ENCODE measurements around the gene RBM12. TPM values are rescaled to one million over a fixed set of nuclear protein-coding genes. Genes with fewer than 3 reads are reported as not detected.

RBM12 gene
- polyA plus RNA-seq, 3 donors from 2014 or later, result 14.7 to 32.9 (median 18.7) TPM

DNA sequence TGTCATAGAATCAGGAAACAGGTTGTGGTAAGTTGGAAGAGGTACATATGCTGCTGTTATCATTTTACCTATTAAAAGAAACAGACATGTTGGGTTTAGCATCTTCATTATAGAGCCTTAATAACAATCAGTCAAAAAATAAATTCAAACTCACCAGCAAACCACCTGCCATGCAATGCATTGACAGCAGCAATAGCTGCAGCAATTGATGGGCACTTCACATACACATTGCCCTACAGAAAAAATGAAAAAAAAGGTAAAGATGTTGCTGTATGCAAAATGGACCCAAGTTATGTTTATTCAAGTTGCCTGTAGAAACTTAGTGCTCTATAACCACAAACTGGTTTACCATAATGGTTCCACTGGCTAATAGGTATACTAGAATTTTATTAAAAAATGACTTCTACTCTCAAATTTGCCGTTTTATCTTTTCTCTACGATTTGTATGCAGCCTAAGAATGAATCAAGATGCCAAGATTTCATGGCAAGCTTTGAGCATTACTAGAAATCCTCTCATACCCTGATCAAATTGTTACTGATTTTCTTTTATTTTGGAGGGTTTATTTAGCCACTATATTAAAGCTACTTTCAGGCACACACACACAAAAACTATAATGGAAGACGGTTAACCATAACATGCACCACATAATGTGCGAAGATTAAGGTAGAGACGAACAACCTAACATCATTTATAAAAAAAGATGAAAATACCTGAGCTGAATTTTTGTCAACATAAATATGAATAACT is 40.0 kb upstream of the RBM12 start:
- Mint-ChIP-seq H3K4me1 (peaks cover 30 to 69% of the 10 kb centered on the region in 2 donors), H3K4me3 (no peak overlapping the region), H3K9me3 (no peaks in the 10 kb centered on the region), H3K36me3 (peaks cover 17 to 43% (median 36%) of the 10 kb centered on the region in 3 donors), H3K27ac (peak overlapping the region in 5 of 6 donors; percentile 9 to 73 (median 35)), H3K27me3 (ENCODE audit: low read depth in 3 of 3) (peaks cover 15 to 57% (median 47%) of the 10 kb centered on the region in 3 donors)
- DNase-seq, result peak in 1 of 3 donors; percentile 4

DNA sequence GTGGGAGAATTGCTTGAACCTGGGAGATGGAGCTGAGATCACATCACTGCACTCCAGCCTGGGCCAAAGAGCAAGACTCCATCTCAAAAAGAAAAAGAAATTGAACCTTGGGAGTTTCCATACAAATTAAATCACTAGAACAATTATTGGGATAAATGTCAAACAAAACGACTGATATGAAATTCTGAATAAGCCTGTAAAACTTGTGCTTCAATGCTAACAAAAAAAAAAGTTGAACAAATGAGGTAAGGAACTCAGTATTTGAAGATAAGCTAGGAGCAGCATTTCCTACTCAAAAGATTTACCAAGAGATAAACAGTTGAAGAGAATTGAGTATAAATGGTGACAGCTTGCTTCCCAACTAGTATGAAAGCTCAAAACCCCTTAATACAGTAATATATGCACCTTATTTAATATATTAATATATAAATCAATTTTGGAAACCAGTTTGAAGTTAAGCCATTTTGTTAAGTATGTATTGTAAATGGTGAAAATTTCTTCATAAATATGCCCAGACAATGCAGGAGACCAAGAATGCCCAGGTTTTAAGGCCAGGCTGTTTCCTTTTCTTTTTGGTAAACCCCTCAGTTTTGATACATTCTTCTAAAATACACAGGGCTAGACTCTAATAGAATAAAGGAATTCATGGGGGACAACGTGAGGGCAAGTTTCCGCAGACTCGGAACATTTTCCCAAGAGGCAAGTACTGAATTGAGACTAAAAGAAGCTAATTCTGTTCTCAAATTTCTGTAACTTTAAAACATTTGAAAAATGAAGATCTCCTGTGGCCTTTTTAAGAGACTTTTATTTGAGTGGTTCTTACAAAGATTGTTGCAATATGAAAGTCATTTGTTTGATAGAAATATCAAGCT is 38.4 kb upstream of the RBM12 start:
- peaks cover 17 to 64% (median 54%) of the 10 kb centered on the region in 3 donors for H3K27me3 Mint-ChIP-seq (ENCODE audit: low read depth in 3 of 3)
- H3K27ac Mint-ChIP-seq, result peak overlapping the region; percentile 36 to 89 (median 78)
- H3K9me3 Mint-ChIP-seq, result no peaks in the 10 kb centered on the region

DNA sequence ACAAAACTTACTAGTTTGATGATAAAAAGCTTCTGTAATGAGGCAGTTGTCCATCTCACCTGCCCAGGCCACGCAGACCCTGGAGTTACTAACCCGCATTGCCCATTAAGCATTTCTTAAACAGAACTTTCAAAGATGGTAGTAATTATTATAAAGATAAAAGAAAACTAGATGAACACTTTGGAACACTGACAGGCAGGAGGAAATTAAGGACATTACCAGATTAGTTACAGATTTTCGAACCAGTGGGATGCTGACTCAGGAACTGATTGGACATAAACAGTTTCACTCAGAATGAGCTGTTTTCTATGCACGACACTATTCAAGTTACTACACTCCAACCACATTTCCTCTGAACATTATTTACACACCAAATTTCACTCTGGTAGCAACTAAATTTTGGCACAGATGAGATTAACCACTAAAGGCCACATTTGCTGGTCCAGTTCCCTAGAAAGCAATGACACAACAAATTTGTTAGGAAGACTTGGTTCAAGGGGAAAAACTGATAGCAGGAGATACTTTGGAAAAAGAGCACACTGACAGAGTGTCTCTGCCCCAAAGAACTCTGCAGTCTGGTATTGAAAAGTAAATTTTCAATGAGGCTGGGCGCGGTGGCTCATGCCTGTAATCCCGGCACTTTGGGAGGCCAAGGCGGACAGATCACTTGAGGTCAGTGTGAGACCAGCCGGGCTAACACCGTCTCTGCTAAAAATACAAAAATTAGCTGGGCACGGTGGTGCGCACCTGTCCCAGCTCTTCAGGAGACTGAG is 37.5 kb upstream of the RBM12 start:
- Mint-ChIP-seq H3K4me3 (peak overlapping the region in 4 of 5 donors; percentile 19 to 36 (median 26)), H3K27ac (peak overlapping the region; percentile 36 to 89 (median 74))
- peak in 2 of 3 donors; percentile 19 to 20 for DNase-seq

More for the DNA sequence above, 38.4 kb upstream of the RBM12 start:
- Mint-ChIP-seq H3K36me3 (peaks cover 17 to 36% (median 32%) of the 10 kb centered on the region in 3 donors), H3K4me3 (peak overlapping the region in 1 of 5 donors; percentile 9), H3K4me1 (peaks cover 30 to 64% of the 10 kb centered on the region in 2 donors)
- DNase-seq, result peak in 2 of 3 donors; percentile 9 to 14

DNA sequence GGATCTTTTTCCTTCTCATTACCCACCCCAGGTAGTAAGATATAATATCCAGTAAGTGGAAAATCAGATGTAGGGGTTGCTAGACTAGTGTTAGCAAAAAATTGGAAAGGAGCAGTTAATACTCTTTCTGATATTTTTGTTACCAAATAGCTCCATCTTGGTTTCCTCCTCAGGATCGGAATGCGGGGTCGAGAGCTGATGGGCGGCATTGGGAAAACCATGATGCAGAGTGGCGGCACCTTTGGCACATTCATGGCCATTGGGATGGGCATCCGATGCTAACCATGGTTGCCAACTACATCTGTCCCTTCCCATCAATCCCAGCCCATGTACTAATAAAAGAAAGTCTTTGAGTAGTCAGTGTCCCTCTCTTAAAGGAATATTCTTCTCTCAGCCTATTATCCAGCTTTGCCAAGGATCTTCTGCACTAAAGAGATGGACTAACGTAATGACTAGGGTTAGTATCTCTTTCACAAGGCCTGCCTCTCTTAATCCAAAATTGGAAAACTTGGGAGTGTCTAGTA is 36.0 kb upstream of the RBM12 start:
- H3K36me3 Mint-ChIP-seq, result peaks cover 11 to 33% (median 32%) of the 10 kb centered on the region in 3 donors
- DNase-seq, result peak in 1 of 3 donors; percentile 8
- H3K27ac Mint-ChIP-seq, result peak overlapping the region; percentile 93 to 97 (median 95)
- peaks cover 37 to 73% of the 10 kb centered on the region in 2 donors for H3K4me1 Mint-ChIP-seq
- peaks cover 15 to 58% (median 46%) of the 10 kb centered on the region in 3 donors for H3K27me3 Mint-ChIP-seq (ENCODE audit: low read depth in 3 of 3)
- H3K4me3 Mint-ChIP-seq, result peak overlapping the region; percentile 33 to 97 (median 89)
- no peaks in the 10 kb centered on the region for H3K9me3 Mint-ChIP-seq

More for the DNA sequence above, 37.5 kb upstream of the RBM12 start:
- Mint-ChIP-seq H3K9me3 (no peaks in the 10 kb centered on the region), H3K27me3 (ENCODE audit: low read depth in 3 of 3) (peaks cover 17 to 64% (median 52%) of the 10 kb centered on the region in 3 donors), H3K36me3 (peaks cover 17 to 36% (median 32%) of the 10 kb centered on the region in 3 donors), H3K4me1 (peaks cover 38 to 66% of the 10 kb centered on the region in 2 donors)

DNA sequence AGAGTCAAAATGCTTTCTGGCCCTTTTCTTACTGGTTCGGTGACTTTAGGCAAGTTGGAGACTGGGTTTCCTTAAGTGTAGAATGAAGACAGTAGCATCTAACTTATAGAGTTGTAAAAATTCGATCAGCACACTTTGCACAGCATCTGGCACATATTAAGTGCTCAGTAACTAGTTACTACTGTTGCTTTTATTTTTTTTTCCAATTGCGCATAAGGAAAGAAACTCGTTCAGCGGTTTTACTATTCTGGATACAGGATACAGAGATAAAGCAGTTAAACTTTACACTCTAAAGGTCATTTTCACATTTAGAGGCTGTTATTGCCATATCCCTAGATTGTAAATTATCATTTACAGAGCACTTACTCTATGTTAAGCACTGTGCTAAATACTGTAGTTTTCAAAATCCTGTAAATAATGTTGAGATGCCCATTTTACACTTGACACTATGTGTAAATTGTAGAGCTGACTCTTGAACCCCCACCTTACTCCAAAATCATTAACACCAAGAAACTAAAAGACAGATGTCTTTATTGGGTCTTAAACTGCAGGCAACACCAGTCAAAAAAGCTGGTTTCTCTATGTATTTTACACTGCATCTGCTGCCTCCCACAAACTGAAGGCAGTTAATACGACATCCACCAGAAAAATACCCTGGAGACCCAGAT is 35.4 kb upstream of the RBM12 start:
- H3K36me3 Mint-ChIP-seq, result peaks cover 11 to 36% (median 33%) of the 10 kb centered on the region in 3 donors
- peak in 1 of 3 donors; percentile 2 for DNase-seq
- no peaks in the 10 kb centered on the region for H3K9me3 Mint-ChIP-seq
- peak overlapping the region; percentile 89 to 97 (median 92) for H3K4me3 Mint-ChIP-seq
- peaks cover 37 to 72% of the 10 kb centered on the region in 2 donors for H3K4me1 Mint-ChIP-seq
- peaks cover 15 to 53% (median 45%) of the 10 kb centered on the region in 3 donors for H3K27me3 Mint-ChIP-seq (ENCODE audit: low read depth in 3 of 3)
- H3K27ac Mint-ChIP-seq, result peak overlapping the region; percentile 93 to 97 (median 95)

DNA sequence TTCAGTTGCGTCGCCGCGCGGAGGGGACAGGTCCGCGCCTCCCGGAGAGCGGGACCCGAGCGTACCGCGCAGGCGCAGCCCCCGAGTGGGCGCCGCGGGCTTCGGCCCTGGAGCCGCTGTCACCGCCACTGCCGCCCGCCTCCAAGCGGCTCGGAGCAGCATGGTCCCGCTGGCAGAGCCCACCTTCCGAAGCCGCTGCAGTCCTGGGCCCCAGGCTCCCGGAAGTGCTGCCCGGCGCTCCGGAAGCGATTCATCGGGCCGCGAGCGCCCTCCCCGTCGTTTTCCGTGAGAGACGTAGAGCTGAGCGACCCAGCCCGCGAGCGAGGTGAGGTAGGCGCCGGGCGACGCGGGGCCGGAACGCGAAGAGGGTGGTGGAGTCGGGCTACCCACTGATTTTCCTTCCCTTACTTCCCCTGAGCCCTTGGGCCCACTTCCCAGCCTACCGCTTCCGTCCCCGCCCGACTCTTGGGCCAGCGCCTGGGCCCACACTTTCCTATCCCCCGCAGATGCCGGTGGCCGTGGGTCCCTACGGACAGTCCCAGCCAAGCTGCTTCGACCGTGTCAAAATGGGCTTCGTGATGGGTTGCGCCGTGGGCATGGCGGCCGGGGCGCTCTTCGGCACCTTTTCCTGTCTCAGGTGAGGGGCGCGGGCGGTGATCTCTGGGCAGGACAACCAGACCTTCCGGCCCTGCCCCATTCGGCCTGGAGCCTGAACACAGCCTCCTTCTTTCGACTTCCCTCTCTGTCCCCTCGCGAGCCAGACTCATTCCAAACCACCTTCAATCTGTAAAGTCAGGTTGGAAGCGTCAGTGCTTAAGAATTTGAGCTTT is 34.6 kb upstream of the RBM12 start, which contains the start of the genes NFS1 and ROMO1:
TSS of gene NFS1 (minus strand) at position 226 of the 830 bp plus-strand sequence. CDS start at position 162, 64 bp downstream.
TSS of gene ROMO1 (plus strand) at position 279 of the 830 bp plus-strand sequence. CDS start at position 507, 228 bp downstream.
- H3K4me3 Mint-ChIP-seq, result peak within 1 kb of the TSS; percentile 89 to 97 (median 92)
- peak within 1 kb of the TSS; percentile 93 to 97 (median 95) for H3K27ac Mint-ChIP-seq
- no peaks in the 10 kb centered on the region for H3K9me3 Mint-ChIP-seq
- H3K4me1 Mint-ChIP-seq, result peaks cover 37 to 64% of the 10 kb centered on the region in 2 donors
- peaks cover 9 to 31% (median 26%) of the 10 kb centered on the region in 3 donors for H3K36me3 Mint-ChIP-seq
- H3K27me3 Mint-ChIP-seq (ENCODE audit: low read depth in 3 of 3), result peaks cover 15 to 53% (median 42%) of the 10 kb centered on the region in 3 donors
- peak; percentile 83 to 88 (median 84) for DNase-seq

DNA sequence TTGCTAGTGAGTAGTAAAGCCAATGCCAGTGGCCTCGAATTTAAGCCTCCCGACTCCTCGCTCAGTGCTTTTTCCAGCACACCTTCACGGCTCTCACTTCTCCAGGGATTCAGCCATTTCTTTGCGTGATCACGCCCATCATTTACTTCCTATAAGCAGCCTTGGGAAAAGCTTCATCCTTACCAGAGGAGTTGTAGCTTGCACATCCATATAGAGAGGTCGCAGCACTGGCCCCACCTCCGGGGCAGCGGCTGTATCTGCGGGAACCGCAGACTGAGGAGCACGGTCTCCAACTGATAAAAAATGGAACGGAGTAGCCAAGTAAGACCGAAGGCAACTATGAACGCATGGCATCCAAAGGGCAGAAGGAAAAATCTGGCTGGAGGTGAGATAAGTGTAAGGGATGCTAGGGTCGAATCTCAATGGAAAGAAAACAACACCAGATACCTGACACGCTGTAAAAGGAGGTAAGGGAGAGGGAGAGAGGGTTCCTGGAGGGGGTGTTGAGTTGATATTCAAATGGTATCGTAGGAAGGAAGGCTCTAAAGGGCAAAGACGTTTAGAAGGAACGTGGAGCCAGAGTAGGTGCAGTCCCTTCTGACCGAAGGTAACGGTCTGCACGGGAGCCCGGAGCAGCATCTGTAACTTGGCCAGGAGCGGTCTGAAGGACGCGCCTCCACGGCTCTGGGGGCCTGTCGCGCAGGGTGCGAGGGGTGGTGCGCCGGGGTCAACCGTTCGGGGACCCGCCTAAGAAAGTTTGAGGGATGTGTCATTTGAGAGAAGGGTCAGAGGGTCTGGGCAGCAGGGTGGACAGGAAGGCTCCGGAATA is 33.8 kb upstream of the RBM12 start:
- H3K9me3 Mint-ChIP-seq, result no peaks in the 10 kb centered on the region
- H3K36me3 Mint-ChIP-seq, result peaks cover 1 to 22% (median 18%) of the 10 kb centered on the region in 3 donors
- H3K4me1 Mint-ChIP-seq, result peaks cover 35 to 56% of the 10 kb centered on the region in 2 donors
- peak overlapping the region; percentile 89 to 97 (median 92) for H3K4me3 Mint-ChIP-seq
- peak overlapping the region; percentile 92 to 97 (median 92) for H3K27ac Mint-ChIP-seq
- DNase-seq, result no peak
- H3K27me3 Mint-ChIP-seq (ENCODE audit: low read depth in 3 of 3), result peaks cover 15 to 45% (median 38%) of the 10 kb centered on the region in 3 donors

DNA sequence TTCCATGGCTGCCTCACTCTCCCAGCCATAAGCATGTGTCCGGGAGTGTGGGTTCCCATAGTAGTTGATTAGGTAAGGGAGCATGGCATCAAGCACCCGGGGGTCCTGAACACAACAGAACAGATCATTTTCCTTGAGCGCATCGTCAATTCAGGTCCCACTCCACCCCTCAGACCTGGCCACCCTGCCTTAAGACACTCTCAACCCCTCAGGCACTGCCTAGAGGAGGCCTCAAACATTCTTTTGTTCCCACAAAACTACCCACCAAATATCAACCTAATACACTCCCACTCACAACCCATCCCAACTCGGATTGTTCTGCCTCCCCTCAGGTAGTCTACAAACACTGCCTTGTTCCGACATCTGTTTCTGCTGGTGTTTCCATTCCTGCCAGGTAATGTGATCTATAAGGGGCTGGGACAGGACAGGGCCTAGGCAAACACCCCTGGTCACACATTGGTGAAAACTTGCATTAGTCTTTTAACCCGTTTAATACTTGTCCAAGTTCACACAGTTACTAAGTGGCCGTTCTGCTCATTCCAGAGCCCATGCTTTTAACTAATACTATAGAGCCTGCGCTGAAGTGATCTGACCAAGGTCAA is 33.1 kb upstream of the RBM12 start:
- peaks cover 14 to 40% (median 33%) of the 10 kb centered on the region in 3 donors for H3K27me3 Mint-ChIP-seq (ENCODE audit: low read depth in 3 of 3)
- DNase-seq, result no peak
- peak overlapping the region; percentile 92 to 97 (median 92) for H3K27ac Mint-ChIP-seq
- peaks cover 35 to 50% of the 10 kb centered on the region in 2 donors for H3K4me1 Mint-ChIP-seq
- peaks cover 4 to 18% (median 11%) of the 10 kb centered on the region in 3 donors for H3K36me3 Mint-ChIP-seq
- H3K4me3 Mint-ChIP-seq, result peak overlapping the region; percentile 89 to 97 (median 92)
- H3K9me3 Mint-ChIP-seq, result no peaks in the 10 kb centered on the region

DNA sequence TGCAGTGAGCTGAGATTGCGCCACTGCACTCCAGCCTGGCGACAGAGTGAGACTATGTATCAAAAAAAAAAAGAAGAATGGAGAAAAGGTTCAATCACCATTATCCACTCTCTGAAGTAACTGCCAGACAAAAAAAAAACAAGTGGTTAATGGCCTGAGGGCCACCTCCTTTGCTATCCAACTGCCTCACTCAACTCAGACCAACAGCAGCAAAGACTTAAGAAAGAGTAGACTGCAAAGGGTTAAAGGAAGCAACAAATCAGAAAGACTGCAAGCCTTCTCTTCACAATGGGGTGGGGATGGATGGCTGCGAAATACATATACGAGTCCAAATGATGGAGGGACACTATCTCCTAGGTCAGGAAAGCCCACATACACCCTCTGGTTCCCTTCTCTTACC is 31.3 kb upstream of the RBM12 start:
- no peak for DNase-seq
- H3K4me3 Mint-ChIP-seq, result no peak overlapping the region
- peaks cover 30 to 40% of the 10 kb centered on the region in 2 donors for H3K4me1 Mint-ChIP-seq
- no peaks in the 10 kb centered on the region for H3K9me3 Mint-ChIP-seq
- peaks cover 5 to 25% (median 18%) of the 10 kb centered on the region in 3 donors for H3K27me3 Mint-ChIP-seq (ENCODE audit: low read depth in 3 of 3)
- H3K36me3 Mint-ChIP-seq, result peaks cover 4 to 10% (median 4%) of the 10 kb centered on the region in 3 donors
- peak overlapping the region in 1 of 6 donors; percentile 28 for H3K27ac Mint-ChIP-seq

DNA sequence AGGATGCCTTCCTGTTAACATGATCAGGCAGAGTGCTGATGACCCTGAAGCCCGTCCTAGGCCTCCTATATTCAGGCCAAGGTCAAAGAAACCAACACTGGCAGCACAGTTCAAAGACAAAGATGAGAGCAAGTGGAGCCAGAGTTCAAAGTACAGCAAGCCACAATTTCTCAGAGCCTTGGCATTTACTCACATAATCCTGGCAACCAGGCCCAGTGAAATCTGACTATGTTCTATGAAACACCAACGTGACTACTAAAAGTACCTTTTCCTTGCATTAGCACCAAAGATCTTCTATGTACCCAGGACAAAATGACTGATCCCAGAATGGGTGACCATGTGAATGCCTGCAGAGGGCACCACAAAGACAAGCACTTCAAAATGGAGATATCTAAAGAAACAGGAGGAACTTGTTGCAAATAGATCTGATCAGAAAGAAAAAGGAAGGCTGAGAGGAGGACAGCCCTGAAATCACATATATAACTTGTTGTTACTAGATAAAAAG is 30.6 kb upstream of the RBM12 start:
- no peak for DNase-seq
- no peak overlapping the region for H3K4me3 Mint-ChIP-seq
- peak overlapping the region in 1 of 6 donors; percentile 4 for H3K27ac Mint-ChIP-seq
- H3K27me3 Mint-ChIP-seq (ENCODE audit: low read depth in 3 of 3), result peaks cover 5 to 18% (median 12%) of the 10 kb centered on the region in 3 donors
- H3K4me1 Mint-ChIP-seq, result peaks cover 24 to 33% of the 10 kb centered on the region in 2 donors
- H3K9me3 Mint-ChIP-seq, result no peaks in the 10 kb centered on the region
- H3K36me3 Mint-ChIP-seq, result peaks cover 5 to 16% (median 10%) of the 10 kb centered on the region in 3 donors

Measured in immature natural killer cell (primary cell).